GM20000 (cell line): Measurements from ENCODE around the gene GRK4.

Experiments used
- DNase-seq: peaks from one replicate; pipeline ENCODE4 v3.0.0; 2012; ENCODE audit warnings: low spot score
- TF ChIP-seq, protein P1 (sequence below): IDR thresholded peaks from 2 replicates; pipeline ENCODE4 v1.5.1; 2012; ENCODE audit warnings: mild to moderate bottlenecking, control low read depth; ENCODE audit errors: extremely low read depth, missing control alignments

Gene GRK4

DNA sequence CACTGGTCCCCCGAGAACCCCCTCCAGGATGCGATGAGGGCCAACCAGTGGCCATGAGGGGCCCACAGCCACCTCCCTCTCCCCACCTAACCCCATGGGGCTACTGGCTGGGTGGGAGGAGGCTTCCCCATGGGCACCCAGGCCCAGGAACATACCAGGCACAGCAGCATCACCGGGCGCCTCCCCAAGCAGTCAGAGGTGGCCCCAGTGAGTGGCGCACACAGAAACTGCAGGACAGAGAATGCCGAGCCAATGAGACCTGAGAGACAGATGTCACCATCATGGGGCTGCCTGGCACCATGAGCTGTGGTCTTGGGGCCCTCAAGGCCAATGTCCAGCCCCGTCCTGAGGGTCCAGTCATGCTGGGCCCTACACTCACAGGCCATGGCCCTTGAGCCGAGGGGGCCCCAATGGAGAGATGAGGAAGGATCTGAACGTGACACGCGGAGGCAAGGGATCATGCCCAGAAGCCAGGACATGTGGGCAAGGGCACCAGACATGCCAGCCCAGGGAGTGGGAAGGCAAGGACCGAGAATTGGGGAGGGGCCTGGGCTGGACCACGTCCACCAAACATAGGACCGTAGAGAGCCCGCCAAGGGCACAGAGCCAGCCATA, 30.3 kb upstream of the GRK4 start:
- TF ChIP-seq, protein P1, sequence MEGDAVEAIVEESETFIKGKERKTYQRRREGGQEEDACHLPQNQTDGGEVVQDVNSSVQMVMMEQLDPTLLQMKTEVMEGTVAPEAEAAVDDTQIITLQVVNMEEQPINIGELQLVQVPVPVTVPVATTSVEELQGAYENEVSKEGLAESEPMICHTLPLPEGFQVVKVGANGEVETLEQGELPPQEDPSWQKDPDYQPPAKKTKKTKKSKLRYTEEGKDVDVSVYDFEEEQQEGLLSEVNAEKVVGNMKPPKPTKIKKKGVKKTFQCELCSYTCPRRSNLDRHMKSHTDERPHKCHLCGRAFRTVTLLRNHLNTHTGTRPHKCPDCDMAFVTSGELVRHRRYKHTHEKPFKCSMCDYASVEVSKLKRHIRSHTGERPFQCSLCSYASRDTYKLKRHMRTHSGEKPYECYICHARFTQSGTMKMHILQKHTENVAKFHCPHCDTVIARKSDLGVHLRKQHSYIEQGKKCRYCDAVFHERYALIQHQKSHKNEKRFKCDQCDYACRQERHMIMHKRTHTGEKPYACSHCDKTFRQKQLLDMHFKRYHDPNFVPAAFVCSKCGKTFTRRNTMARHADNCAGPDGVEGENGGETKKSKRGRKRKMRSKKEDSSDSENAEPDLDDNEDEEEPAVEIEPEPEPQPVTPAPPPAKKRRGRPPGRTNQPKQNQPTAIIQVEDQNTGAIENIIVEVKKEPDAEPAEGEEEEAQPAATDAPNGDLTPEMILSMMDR: no peak
- DNase-seq: no peak

DNA sequence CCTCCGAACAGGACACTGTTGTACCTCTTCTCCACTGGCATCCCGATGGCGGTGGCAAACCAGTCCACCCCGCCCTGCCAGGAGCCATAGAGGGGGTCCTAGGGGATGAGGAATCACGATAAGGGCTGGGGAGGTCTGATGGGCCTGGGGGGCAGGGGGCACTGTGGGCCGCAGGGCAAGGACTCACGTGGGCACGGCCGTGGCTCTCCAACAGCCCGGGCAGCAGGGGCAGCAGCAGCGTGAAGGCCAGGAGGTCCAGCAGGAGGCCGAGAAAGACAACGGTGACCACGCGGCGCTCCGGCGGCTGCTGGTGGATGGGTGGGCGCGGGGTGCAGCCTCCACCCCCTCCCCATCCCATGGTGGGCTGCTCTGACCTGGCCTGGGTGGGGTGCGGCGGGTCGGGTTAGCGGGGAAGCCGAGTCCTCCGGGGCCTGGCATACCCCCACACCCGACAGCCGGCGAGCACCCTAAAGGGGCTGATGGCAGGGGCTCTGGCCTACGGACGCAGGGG, 29.8 kb upstream of the GRK4 start:
- TF ChIP-seq, protein P1: no peak
- no peak for DNase-seq

DNA sequence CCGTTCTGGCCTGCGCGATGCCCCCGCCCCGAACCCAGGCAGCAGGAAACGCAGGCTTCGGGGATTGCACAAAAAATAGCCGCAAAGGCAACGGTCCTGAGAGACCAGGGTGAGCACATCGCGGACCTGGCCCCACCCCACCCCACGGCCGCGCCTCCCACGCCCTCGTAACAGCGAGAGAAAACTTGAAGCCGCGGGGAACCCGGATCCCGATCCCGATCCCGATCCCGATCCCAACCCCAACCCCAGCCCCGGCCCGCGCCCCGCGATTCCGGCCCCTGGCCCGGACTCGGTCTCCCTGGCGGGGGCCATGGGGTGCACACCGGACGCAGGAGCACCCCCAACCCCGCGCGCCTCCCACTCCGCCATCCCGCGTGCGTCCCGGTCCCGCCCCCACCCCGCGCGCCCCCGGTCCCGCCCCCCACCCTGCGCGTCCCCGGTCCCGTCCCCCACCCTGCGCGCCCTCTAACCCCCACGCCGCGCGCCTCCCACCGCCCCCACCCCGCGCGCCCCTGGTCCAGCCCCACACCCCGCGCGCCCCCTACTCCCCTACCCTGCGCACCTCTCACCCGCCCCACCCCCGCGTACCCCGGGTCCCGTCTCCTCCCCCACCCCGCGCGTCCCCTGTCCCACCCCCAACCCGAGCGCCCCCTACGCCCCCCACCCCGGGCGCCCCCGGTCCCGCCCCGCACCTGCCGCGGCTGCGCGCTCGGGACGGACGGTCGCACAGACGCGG, 29.1 kb upstream of the GRK4 start:
- TF ChIP-seq, protein P1: no peak
- DNase-seq: peak; percentile 82

DNA sequence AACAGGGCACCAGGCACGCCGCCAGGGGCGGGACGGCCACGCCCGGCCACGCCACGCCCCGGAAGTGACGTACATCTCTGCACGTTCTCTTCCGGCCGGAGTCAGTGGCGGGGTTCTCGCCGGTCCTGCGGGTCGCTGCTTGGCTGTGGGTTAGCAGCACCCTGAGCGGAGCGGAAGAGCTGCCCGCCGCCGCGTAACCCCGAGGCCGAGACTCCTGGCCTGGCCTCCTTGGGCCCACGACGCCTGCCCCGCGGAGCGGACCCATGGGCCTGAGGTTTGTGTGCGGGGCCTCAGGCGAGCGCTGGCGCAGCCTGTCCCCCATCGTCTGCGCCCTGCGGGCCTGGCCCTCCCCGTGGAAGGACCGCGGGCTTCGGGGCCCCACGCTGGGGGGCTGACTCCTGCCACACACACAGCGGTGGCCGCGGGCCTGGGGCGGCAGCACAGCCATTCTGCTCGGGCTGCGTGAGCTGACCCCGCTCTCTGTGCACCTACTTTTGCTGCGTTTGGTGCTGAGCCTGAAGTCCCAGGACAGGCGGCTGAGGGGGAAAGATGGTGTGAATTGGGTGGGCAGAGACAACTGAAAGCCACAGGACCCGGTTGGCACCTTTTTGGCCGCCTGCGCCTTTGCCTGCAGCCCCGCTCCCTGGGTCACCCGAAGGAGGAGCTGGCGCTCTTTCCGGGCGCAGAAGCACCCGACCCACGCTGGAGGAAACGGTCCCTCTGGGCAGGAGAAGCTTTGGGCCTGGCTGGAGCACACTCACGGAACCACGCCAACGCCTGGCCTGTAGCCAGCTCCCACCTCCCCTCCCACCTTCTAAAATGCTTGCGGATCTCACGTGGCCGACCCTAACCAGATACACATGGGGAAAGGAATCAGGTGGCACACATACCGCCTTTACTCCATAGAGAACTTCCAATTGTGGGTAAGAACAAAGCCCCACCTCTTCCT, 28.3 kb upstream of the GRK4 start:
- DNase-seq: peak; percentile 98
- TF ChIP-seq, protein P1: no peak

DNA sequence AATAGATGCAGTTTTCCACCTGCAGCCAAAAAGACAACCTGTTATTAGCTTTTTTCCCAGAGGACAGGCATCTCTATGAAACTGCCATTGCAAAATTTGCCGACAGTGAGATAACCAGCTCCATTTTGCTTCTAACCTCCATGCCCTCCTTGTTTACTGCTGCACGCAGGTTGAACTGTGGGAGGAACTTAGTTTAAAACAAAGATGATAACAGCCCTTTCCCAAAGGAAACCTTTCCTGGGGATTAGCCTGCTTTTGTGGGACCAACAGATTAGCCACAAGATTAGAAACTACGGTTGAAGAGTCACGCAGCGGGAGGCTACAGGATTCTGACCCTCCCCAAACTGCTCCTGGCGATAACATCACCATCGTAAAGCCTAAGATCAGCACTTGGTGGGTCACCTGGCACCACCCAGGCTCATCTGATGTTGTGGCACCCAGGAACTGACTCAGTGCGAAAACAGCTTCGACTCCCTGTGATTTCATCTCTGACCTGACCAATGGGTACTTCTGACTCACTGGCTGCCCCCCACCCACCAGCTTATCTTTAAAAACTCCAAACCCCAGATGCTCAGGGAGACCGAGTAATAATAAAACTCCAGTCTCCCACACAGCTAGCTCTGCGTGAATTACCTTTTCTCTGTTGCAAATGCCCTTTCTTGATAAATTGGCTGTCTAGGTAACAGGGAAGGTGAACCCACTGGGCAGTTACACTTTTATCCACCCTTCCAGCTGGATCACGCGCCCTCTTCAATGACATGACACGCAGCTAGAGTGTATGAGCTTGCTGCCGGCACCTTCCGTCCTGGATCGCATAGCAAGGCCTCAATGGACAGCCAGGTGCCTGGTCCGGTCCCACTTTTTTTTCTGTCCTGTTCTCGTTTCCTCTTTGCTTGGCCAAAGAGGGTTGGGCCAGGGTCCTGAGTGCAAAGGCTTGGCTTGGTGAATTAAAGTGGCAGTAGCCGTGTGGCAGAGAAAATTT, 27.3 kb upstream of the GRK4 start:
- TF ChIP-seq, protein P1: no peak
- DNase-seq: peak; percentile 60

DNA sequence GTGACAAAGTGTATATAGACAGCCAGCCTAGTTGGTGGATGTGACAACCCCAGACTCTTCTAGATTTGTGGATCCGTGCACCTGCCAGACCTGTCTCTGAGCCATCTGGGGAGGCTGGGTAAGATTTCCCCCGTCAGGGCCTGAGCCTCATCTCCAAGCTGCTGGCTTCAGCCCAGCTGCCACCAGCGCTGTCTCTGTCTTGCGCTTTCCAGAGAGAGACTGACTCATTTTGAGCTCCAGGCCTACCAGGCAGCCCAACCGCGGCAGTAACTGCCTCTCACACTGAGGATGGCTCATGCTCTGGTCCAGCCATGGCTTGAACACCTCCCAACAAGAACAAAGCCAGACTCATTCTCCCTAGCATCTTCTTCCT, 26.6 kb upstream of the GRK4 start:
- TF ChIP-seq, protein P1: no peak
- peak; percentile 56 for DNase-seq
